ENCODE data around the gene NPAS3.

GRCh38 chr14:33700052-33700451, 761.4 kb downstream of the NPAS3 start:
- no peak for TF ChIP-seq POLR2A (IDR thresholded peaks at IDR 0.05; ENCODE audit: borderline replicate concordance, extremely low read depth, insufficient read depth, insufficient read length)
- TF ChIP-seq, protein P1, sequence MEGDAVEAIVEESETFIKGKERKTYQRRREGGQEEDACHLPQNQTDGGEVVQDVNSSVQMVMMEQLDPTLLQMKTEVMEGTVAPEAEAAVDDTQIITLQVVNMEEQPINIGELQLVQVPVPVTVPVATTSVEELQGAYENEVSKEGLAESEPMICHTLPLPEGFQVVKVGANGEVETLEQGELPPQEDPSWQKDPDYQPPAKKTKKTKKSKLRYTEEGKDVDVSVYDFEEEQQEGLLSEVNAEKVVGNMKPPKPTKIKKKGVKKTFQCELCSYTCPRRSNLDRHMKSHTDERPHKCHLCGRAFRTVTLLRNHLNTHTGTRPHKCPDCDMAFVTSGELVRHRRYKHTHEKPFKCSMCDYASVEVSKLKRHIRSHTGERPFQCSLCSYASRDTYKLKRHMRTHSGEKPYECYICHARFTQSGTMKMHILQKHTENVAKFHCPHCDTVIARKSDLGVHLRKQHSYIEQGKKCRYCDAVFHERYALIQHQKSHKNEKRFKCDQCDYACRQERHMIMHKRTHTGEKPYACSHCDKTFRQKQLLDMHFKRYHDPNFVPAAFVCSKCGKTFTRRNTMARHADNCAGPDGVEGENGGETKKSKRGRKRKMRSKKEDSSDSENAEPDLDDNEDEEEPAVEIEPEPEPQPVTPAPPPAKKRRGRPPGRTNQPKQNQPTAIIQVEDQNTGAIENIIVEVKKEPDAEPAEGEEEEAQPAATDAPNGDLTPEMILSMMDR (IDR thresholded peaks at IDR 0.05 in 2 of 3, conservative IDR thresholded peaks at IDR 0.05 in 1 of 3; ENCODE audit: borderline replicate concordance in 1 of 3, insufficient read depth in 1 of 3, low read depth in 2 of 3, low read length in 2 of 3), result no peak
- no peak for TF ChIP-seq EZH2 (IDR thresholded peaks at IDR 0.05)
- TF ChIP-seq, protein P2, sequence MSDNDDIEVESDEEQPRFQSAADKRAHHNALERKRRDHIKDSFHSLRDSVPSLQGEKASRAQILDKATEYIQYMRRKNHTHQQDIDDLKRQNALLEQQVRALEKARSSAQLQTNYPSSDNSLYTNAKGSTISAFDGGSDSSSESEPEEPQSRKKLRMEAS (IDR thresholded peaks at IDR 0.05), result no peak
